HUES6 (cell line): ENCODE data around the gene GNA12.
"Not testable (repeated sequence)": the region's sequence is repeated elsewhere in the genome, so short reads cannot be mapped to it uniquely, and the experiment has no call there.

Experiments used
- H3K27ac ChIP-seq: 2 replicates; pipeline ENCODE4 v1.7.0; 2013; ENCODE audit warnings: low read depth, mild to moderate bottlenecking, low read length, inconsistent platforms
- H3K27me3 ChIP-seq: 2 replicates; pipeline ENCODE4 v1.6.1; 2013; ENCODE audit warnings: low read length; ENCODE audit not compliant: control insufficient read depth, insufficient read depth
- H3K36me3 ChIP-seq: 2 replicates; pipeline ENCODE4 v1.6.1; 2013; ENCODE audit warnings: low read length; ENCODE audit not compliant: control insufficient read depth, insufficient read depth
- H3K4me1 ChIP-seq: 2 replicates; pipeline ENCODE4 v1.6.1; 2013; ENCODE audit warnings: low read length; ENCODE audit not compliant: control insufficient read depth, insufficient read depth
- H3K4me3 ChIP-seq: 2 replicates; pipeline ENCODE4 v1.5.1; 2013; ENCODE audit warnings: low read depth, low read length
- H3K9ac ChIP-seq: one replicate; pipeline ENCODE4 v1.6.1; 2013; ENCODE audit warnings: mild to moderate bottlenecking, low read length
- H3K9me3 ChIP-seq: 2 replicates; pipeline ENCODE4 v1.6.1; 2013; ENCODE audit warnings: low read depth, low read length; ENCODE audit not compliant: control insufficient read depth, insufficient read depth

The GNA12 gene

GRCh38 chr7:2693420-2694121, 150.5 kb downstream of the GNA12 start:
- H3K4me1 ChIP-seq, H3K4me3 ChIP-seq, H3K27ac ChIP-seq, H3K9me3 ChIP-seq, H3K36me3 ChIP-seq, H3K9ac ChIP-seq: not testable (repeated sequence)
- peaks cover 22% of the 10 kb centered on the region for H3K27me3 ChIP-seq

- Histone ChIP-seq H3K4me1 (peaks cover 12% of the 10 kb centered on the region; the same call in 1 of the 2 replicates), H3K9me3 (no peaks in the 10 kb centered on the region), H3K9ac (no peak overlapping the region), H3K4me3 (no peak overlapping the region), H3K27me3 (peaks cover 32% of the 10 kb centered on the region), H3K36me3 (no peaks in the 10 kb centered on the region), H3K27ac (no peak overlapping the region)
These were observed 151.6 kb downstream of the GNA12 start for GRCh38 chr7:2692543-2692942.

- H3K36me3 ChIP-seq, H3K9me3 ChIP-seq, H3K9ac ChIP-seq, H3K27ac ChIP-seq, H3K4me3 ChIP-seq: not testable (repeated sequence)
- Histone ChIP-seq H3K27me3 (peaks cover 38% of the 10 kb centered on the region), H3K4me1 (peaks cover 12% of the 10 kb centered on the region; the same call in 1 of the 2 replicates)
These were observed 152.1 kb downstream of the GNA12 start for GRCh38 chr7:2691932-2692439.

GRCh38 chr7:2691011-2691707, 152.9 kb downstream of the GNA12 start:
- H3K4me1 ChIP-seq = peaks cover 12% of the 10 kb centered on the region; the same call in 1 of the 2 replicates
- no peak overlapping the region for H3K4me3 ChIP-seq
- H3K36me3 ChIP-seq = no peaks in the 10 kb centered on the region
- H3K27me3 ChIP-seq = peaks cover 43% of the 10 kb centered on the region
- H3K27ac ChIP-seq = no peak overlapping the region
- H3K9me3 ChIP-seq = no peaks in the 10 kb centered on the region
- no peak overlapping the region for H3K9ac ChIP-seq

GRCh38 chr7:2689951-2690705, 154.0 kb downstream of the GNA12 start:
- Histone ChIP-seq H3K4me3 (no peak overlapping the region), H3K27me3 (peaks cover 48% of the 10 kb centered on the region), H3K27ac (no peak overlapping the region), H3K4me1 (peaks cover 12% of the 10 kb centered on the region; the same call in 1 of the 2 replicates), H3K9ac (no peak overlapping the region), H3K9me3 (no peaks in the 10 kb centered on the region), H3K36me3 (no peaks in the 10 kb centered on the region)

GRCh38 chr7:2689343-2689847, 154.7 kb downstream of the GNA12 start:
- H3K4me1 ChIP-seq = peaks cover 12% of the 10 kb centered on the region; the same call in 1 of the 2 replicates
- no peaks in the 10 kb centered on the region for H3K9me3 ChIP-seq
- peaks cover 48% of the 10 kb centered on the region for H3K27me3 ChIP-seq
- H3K4me3 ChIP-seq = no peak overlapping the region
- H3K36me3 ChIP-seq = no peaks in the 10 kb centered on the region
- H3K9ac ChIP-seq = no peak overlapping the region
- H3K27ac ChIP-seq = no peak overlapping the region

- peak overlapping the region; percentile 62 for H3K4me3 ChIP-seq
- H3K27me3 ChIP-seq = peaks cover 48% of the 10 kb centered on the region
- H3K9me3 ChIP-seq = no peaks in the 10 kb centered on the region
- no peaks in the 10 kb centered on the region for H3K36me3 ChIP-seq
- H3K27ac ChIP-seq = no peak overlapping the region
- H3K4me1 ChIP-seq = peaks cover 12% of the 10 kb centered on the region; the same call in 1 of the 2 replicates
- H3K9ac ChIP-seq = peak overlapping the region; percentile 12
These were observed 155.4 kb downstream of the GNA12 start for GRCh38 chr7:2688409-2689342.

- Histone ChIP-seq H3K27ac (no peak within 1 kb of the TSS), H3K27me3 (peaks cover 48% of the 10 kb centered on the region), H3K9ac (peak within 1 kb of the TSS; percentile 12), H3K9me3 (no peaks in the 10 kb centered on the region), H3K4me1 (peaks cover 12% of the 10 kb centered on the region; the same call in 1 of the 2 replicates), H3K36me3 (no peaks in the 10 kb centered on the region), H3K4me3 (peak within 1 kb of the TSS; percentile 62)
These were observed 156.2 kb downstream of the GNA12 start, which contains the start of gene AMZ1 for GRCh38 chr7:2687881-2688318. Gene AMZ1 (plus strand): TSS chr7:2688202. CDS start chr7:2700452, 12,250 bp downstream.

- Histone ChIP-seq H3K9me3 (no peaks in the 10 kb centered on the region), H3K36me3 (no peaks in the 10 kb centered on the region), H3K9ac (no peak overlapping the region), H3K27me3 (peaks cover 48% of the 10 kb centered on the region), H3K4me1 (peaks cover 12% of the 10 kb centered on the region; the same call in 1 of the 2 replicates), H3K27ac (no peak overlapping the region), H3K4me3 (peak overlapping the region; percentile 62)
These were observed 156.7 kb downstream of the GNA12 start for GRCh38 chr7:2687338-2687869.
